Activated CD4-positive, CD25-positive, alpha-beta regulatory T cell treated with anti-CD3 and anti-CD28 coated beads, Interleukin-2, amount 50 U/mL, for 72 hours (primary cell): Measurements from ENCODE around the gene PACS1.
"Not testable (repeated sequence)": the region's sequence is repeated elsewhere in the genome, so short reads cannot be mapped to it uniquely, and the experiment has no call there.

Experiments
- DNase-seq: peaks from one replicate; pipeline ENCODE4 v3.0.0; 2021

PACS1 gene

GRCh38 chr11:66112601-66113499 is 42.8 kb downstream of the PACS1 start:
- no peak for DNase-seq

- DNase-seq = not testable (repeated sequence)
These were observed 44.9 kb downstream of the PACS1 start for GRCh38 chr11:66114957-66115356.

- no peak for DNase-seq
These were observed 45.7 kb downstream of the PACS1 start for GRCh38 chr11:66115638-66116301.

- no peak for DNase-seq
These were observed 46.7 kb downstream of the PACS1 start for GRCh38 chr11:66116576-66117361.

GRCh38 chr11:66118847-66119246 is 48.8 kb downstream of the PACS1 start:
- DNase-seq = no peak

- no peak for DNase-seq
These were observed 49.5 kb downstream of the PACS1 start for GRCh38 chr11:66119348-66120133.

GRCh38 chr11:66121466-66121865 is 51.4 kb downstream of the PACS1 start:
- no peak for DNase-seq

GRCh38 chr11:66123902-66124301 is 53.8 kb downstream of the PACS1 start:
- DNase-seq = no peak

GRCh38 chr11:66124564-66124963 is 54.5 kb downstream of the PACS1 start:
- DNase-seq = no peak

GRCh38 chr11:66126064-66126463 is 56.0 kb downstream of the PACS1 start:
- DNase-seq = no peak

- peak; percentile 43 for DNase-seq
These were observed 56.9 kb downstream of the PACS1 start for GRCh38 chr11:66126808-66127555.

GRCh38 chr11:66130978-66131377 is 60.9 kb downstream of the PACS1 start:
- DNase-seq = no peak

- DNase-seq = no peak
These were observed 62.0 kb downstream of the PACS1 start for GRCh38 chr11:66131937-66132632.

- no peak for DNase-seq
These were observed 63.2 kb downstream of the PACS1 start for GRCh38 chr11:66133216-66133775.

GRCh38 chr11:66136752-66137123 is 66.7 kb downstream of the PACS1 start:
- no peak for DNase-seq

- no peak for DNase-seq
These were observed 69.8 kb downstream of the PACS1 start for GRCh38 chr11:66139817-66140404.

- no peak for DNase-seq
These were observed 72.5 kb downstream of the PACS1 start for GRCh38 chr11:66142370-66143263.

GRCh38 chr11:66143264-66143566 is 73.1 kb downstream of the PACS1 start:
- DNase-seq = no peak

GRCh38 chr11:66143996-66144678 is 74.1 kb downstream of the PACS1 start:
- DNase-seq = no peak
